GM12864 (cell line): ENCODE data around the gene KCNT1.

Experiments
- DNase-seq: peaks from one replicate; pipeline ENCODE4 v3.0.0-alpha.2; 2011; ENCODE audit warnings: low read depth
- H3K4me3 ChIP-seq: 2 replicates; pipeline ENCODE4 v1.5.1; 2011; ENCODE audit warnings: mild to moderate bottlenecking, low read depth, low read length, control low read depth
- CTCF ChIP-seq: IDR thresholded peaks from 2 replicates; pipeline ENCODE4 v1.5.1; 2011; ENCODE audit warnings: low read depth, mild to moderate bottlenecking, moderate library complexity, low read length, control low read depth, inconsistent platforms; ENCODE audit errors: missing control alignments

Gene KCNT1

GRCh38 chr9:135732569-135733257, 30.7 kb downstream of the KCNT1 start:
- TF ChIP-seq CTCF, result no peak
- no peak overlapping the region for H3K4me3 ChIP-seq
- no peak for DNase-seq

- no peak for TF ChIP-seq CTCF
- DNase-seq, result no peak
- H3K4me3 ChIP-seq, result no peak overlapping the region
Observed at GRCh38 chr9:135734616-135735144, 32.7 kb downstream of the KCNT1 start.

GRCh38 chr9:135736272-135736978, 34.4 kb downstream of the KCNT1 start:
- no peak for TF ChIP-seq CTCF
- no peak overlapping the region for H3K4me3 ChIP-seq

GRCh38 chr9:135736979-135737839, 35.2 kb downstream of the KCNT1 start:
- no peak for TF ChIP-seq CTCF
- no peak for DNase-seq
- H3K4me3 ChIP-seq, result no peak overlapping the region

More at GRCh38 chr9:135736272-135736978, 34.4 kb downstream of the KCNT1 start:
- no peak for DNase-seq

GRCh38 chr9:135737840-135738521, 36.0 kb downstream of the KCNT1 start:
- H3K4me3 ChIP-seq, result no peak overlapping the region
- no peak for DNase-seq
- TF ChIP-seq CTCF, result no peak
